ENCODE data around the gene WRAP73.

WRAP73 gene

DNA sequence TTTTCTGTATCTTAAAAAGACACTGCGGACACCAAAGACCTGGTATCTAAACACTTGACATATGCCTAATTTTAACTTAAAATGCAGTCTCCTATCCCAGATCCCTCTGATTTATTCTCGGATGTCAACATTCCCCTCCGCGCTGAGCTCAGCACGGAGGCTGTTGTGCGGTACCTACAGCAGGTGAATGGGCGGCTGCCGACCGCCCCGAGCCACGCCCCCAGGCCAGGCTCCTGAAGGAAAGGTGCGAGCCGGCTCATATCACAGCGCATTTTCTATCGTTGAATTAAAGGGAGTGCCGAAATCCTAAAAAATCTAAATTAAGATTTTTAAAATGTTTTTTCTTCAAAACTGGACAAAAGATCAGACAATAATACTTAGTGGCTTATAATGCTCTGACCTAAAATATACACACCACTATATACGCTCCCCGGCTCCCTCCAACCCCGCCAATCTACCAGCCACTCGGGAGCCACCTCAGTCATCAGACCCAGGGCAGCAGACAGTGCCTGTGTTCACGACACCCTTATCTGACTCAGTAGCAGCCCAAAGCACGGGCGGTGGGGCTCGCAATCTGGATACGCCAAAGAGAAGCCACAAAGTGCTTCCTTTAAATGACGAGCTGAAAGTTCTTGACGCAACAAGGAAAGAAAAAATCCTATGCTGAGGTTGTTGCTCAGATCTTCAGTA is 4.1 kb downstream of the WRAP73 start:
- no peak for DNase-seq

DNA sequence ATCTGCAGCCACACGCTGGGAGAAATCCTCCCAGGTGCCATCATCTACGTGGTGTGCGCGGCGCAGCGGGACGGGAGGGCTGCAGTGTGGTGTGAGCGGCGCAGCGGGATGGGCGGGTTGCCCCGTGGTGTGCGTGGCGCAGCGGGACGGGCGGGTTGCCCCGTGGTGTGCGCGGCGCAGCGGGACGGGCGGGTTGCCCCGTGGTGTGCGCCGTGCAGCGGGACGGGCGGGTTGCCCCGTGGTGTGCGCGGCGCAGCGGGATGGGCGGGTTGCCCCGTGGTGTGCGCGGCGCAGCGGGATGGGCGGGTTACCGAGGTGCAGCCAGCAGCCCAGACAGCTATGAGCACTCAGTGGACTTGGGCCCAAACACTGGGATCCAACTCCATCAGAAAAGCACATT is 4.7 kb downstream of the WRAP73 start:
- DNase-seq, result no peak

- DNase-seq, result no peak
Observed at GRCh38 chr1:3644273-3644672, 5.6 kb downstream of the WRAP73 start.

- DNase-seq, result no peak
Observed at GRCh38 chr1:3642919-3643675, 6.8 kb downstream of the WRAP73 start.

- no peak for DNase-seq
Observed at GRCh38 chr1:3641816-3642215, 8.1 kb downstream of the WRAP73 start.

- DNase-seq, result no peak
Observed at GRCh38 chr1:3641046-3641760, 8.7 kb downstream of the WRAP73 start.

DNA sequence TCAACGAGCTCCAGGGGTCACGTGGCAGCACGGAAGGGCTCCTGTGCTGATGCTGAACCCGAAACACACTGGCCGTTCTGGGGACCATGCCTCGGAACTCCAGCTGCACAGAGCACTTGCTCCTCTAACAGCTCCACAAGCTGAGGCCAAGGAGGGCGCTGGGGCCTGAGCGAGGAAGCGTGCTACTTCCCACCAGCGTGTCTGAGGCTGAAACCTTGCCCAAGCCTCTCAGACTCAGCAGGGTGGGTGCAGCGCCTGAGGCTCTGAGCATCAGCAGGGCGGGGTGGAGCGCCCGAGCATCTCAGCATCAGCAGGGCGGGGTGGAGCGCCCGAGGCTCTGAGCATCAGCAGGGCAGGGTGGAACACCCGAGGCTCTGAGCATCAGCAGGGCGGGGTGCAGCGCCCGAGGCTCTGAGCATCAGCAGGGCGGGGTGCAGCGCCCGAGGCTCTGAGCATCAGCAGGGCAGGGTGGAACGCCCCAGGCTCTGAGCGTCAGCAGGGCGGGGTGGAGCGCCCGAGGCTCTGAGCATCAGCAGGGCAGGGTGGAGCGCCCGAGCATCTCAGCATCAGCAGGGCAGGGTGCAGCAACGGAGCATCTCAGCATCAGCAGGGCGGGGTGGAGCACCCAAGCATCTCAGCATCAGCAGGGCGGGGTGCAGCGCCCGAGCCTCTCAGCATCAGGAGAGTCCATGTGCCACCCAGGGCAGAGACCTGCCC is 9.6 kb downstream of the WRAP73 start:
- DNase-seq, result no peak

DNA sequence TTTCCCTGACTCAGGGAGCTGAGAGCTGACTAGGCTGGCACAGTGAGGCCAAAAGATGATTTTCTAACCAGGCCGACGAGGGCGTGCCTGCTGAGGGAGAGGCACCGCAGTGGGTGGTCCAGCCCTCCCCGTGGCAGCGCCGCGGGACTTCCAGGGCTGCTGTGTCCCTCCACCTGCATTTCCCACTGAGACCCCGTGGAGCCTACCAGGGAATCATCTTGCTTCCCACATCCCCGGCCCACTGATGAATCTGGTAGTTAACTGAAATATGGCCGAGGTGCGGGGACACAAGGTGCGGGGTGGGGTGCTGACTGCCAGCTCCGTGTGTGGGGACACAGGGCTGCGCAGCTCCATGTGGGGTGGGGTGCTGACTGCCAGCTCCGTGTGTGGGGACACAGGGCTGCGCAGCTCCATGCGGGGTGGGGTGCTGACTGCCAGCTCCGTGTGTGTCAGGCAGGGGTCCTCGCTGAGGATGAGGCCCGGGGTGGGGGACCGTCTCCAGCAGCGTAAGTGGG is 10.4 kb downstream of the WRAP73 start:
- DNase-seq, result no peak

- no peak for DNase-seq
Observed at GRCh38 chr1:3638676-3639075, 11.2 kb downstream of the WRAP73 start.

GRCh38 chr1:3638027-3638426 is 11.9 kb downstream of the WRAP73 start:
- no peak for DNase-seq

- DNase-seq, result no peak
Observed at GRCh38 chr1:3636531-3636930, 13.4 kb downstream of the WRAP73 start.

DNA sequence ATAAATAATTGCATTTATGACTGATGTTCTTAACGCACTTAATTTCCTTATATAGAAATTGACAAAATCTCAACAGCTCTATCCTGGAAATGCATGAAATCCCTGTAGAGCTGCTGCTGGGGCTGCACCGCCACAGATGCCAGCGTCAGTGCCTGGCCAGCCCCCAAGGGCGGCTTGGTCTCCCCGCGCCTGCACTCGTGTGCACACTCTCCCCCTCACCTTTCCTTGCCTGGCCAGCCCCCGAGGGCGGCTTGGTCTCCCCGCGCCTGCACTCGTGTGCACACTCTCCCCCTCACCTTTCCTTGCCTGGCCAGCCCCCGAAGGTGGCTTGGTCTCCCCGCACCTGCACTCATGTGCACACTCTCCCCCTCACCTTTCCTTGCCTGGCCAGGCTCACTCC is 13.8 kb downstream of the WRAP73 start:
- DNase-seq, result no peak

DNA sequence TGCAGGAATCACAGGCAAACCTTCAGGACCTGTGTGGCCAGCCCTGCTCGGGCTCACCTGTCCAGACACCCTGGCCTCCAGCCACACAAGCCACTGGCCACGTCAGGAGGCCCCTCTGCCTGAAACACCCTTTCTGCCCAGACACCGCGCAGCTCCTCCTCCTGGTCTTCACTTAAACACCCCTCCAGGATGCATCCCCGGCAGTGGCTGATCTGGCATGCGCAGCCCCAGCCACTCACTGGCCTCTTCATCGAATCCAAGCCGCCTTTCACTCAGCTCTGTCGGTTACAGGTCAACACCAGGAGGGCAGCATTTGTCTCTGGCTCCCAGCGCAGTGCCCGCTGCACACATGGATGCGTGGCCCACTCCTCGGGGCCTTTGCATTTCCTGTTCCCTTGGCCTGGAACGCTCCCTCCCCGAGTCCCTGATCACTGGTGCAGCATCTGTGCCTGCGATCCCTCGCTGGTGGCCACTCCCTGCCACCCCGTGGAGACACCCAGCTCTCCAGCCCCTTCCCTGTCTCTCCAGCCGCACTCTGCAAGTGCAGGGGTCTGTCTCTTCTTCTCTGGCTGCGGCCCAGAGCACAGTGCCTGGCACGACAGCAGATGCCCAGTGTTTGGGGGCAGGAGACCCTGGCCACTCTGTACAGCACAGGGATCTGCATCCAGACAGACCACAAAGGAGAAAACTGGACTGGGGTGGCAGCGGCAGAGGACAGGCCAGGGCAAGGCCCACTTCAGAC is 15.7 kb downstream of the WRAP73 start:
- DNase-seq, result no peak

- no peak for DNase-seq
Observed at GRCh38 chr1:3633344-3634058, 16.4 kb downstream of the WRAP73 start.

DNA sequence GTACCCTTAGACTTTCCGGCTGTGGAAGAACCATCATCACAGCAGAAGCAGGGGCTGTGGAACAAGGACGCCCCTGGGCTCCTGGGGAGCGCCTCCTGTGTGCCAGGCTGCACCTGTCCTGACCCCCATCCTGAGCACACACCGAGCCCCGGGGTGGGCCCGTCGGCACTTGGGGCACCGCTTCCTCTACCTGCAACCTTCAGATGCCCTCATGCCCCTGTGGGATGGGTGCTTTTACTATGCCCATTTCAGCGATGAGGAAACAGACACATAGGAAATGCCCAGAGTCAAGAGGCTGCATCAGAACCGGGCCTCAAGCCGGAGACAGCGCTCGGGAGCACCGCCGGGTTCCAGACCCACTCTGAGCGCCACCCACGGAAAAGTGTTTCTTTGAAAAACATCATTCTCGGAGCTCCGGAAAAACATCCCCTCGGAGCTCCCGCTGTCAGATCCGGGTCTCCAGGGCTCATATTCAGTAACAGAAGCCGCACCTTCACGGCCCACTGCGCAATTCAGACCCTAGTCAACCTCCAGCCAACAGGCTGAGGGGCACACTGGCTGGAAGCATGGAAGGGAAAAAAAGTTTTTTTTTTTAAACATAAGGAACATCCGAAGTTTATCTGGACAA is 17.1 kb downstream of the WRAP73 start:
- no peak for DNase-seq

GRCh38 chr1:3632298-3632697 is 17.6 kb downstream of the WRAP73 start:
- DNase-seq, result no peak

GRCh38 chr1:3631320-3632260 is 18.3 kb downstream of the WRAP73 start:
- no peak for DNase-seq

GRCh38 chr1:3630914-3631313 is 19.0 kb downstream of the WRAP73 start:
- DNase-seq, result no peak

- no peak for DNase-seq
Observed at GRCh38 chr1:3630161-3630611, 19.7 kb downstream of the WRAP73 start.
